ENCODE data around the gene TBC1D25.

The TBC1D25 gene

GRCh38 chrX:48520976-48521352 lies 18.6 kb upstream of the TBC1D25 start:
- Histone ChIP-seq H3K4me3 (replicated peaks; ENCODE audit: insufficient read depth, low read length) (peak overlapping the region; percentile 22), H3K27me3 (ENCODE audit: insufficient read depth, poor library complexity, severe bottlenecking) (no peaks in the 10 kb centered on the region), H3K27ac (replicated peaks) (peak overlapping the region; percentile 66)
- TF ChIP-seq CTCF (IDR thresholded peaks at IDR 0.05; ENCODE audit: insufficient read depth, low read length) (no peak), GABPA (IDR thresholded peaks at IDR 0.05; ENCODE audit: low read depth) (no peak), REST (IDR thresholded peaks at IDR 0.05; ENCODE audit: insufficient replicate concordance, low read depth) (no peak), SPI1 (IDR thresholded peaks at IDR 0.05; ENCODE audit: borderline replicate concordance, low read depth) (no peak), POLR2AphosphoS5 (IDR thresholded peaks at IDR 0.05; ENCODE audit: low read depth) (no peak)
- DNase-seq (ENCODE audit: low read depth in 1 of 2, low spot score in 1 of 2): no peak

GRCh38 chrX:48521353-48522243 lies 17.9 kb upstream of the TBC1D25 start, which contains the start of gene EBP:
Gene EBP (plus strand): TSS chrX:48521808. CDS start chrX:48523772, 1,964 bp downstream.
- peak within 1 kb of the TSS; percentile 86 for H3K27ac ChIP-seq (replicated peaks)
- TF ChIP-seq CTCF (IDR thresholded peaks at IDR 0.05; ENCODE audit: insufficient read depth, low read length): no peak
- TF ChIP-seq SPI1 (IDR thresholded peaks at IDR 0.05; ENCODE audit: borderline replicate concordance, low read depth): no peak
- TF ChIP-seq REST (IDR thresholded peaks at IDR 0.05; ENCODE audit: insufficient replicate concordance, low read depth): no peak
- TF ChIP-seq GABPA (IDR thresholded peaks at IDR 0.05; ENCODE audit: low read depth): peak; percentile 66
- peak; percentile 77 for TF ChIP-seq POLR2AphosphoS5 (IDR thresholded peaks at IDR 0.05; ENCODE audit: low read depth)
- peak within 1 kb of the TSS; percentile 68 for H3K4me3 ChIP-seq (replicated peaks; ENCODE audit: insufficient read depth, low read length)
- DNase-seq (ENCODE audit: low read depth in 1 of 2, low spot score in 1 of 2): peak; percentile 86 to 97
- no peaks in the 10 kb centered on the region for H3K27me3 ChIP-seq (ENCODE audit: insufficient read depth, poor library complexity, severe bottlenecking)

GRCh38 chrX:48522291-48522690 lies 17.2 kb upstream of the TBC1D25 start:
- H3K4me3 ChIP-seq (replicated peaks; ENCODE audit: insufficient read depth, low read length): peak overlapping the region; percentile 68
- TF ChIP-seq REST (IDR thresholded peaks at IDR 0.05; ENCODE audit: insufficient replicate concordance, low read depth) (no peak), POLR2AphosphoS5 (IDR thresholded peaks at IDR 0.05; ENCODE audit: low read depth) (no peak), CTCF (IDR thresholded peaks at IDR 0.05; ENCODE audit: insufficient read depth, low read length) (no peak), SPI1 (IDR thresholded peaks at IDR 0.05; ENCODE audit: borderline replicate concordance, low read depth) (no peak), GABPA (IDR thresholded peaks at IDR 0.05; ENCODE audit: low read depth) (no peak)
- peak in 1 of 2 experiments; percentile 44 for DNase-seq (ENCODE audit: low read depth in 1 of 2, low spot score in 1 of 2)
- H3K27ac ChIP-seq (replicated peaks): peak overlapping the region; percentile 86
- H3K27me3 ChIP-seq (ENCODE audit: insufficient read depth, poor library complexity, severe bottlenecking): no peaks in the 10 kb centered on the region
